Gastroesophageal sphincter (tissue), 4 donors: ENCODE results near the gene CDC45. TPM values are rescaled to one million over a fixed set of nuclear protein-coding genes. Genes with fewer than 3 reads are reported as not detected.

Experiments
- ATAC-seq: fragments of 150-250 bp; one replicate; pipeline ENCODE4 v1.9.1; 2016; ENCODE audit warnings: mild to moderate bottlenecking, moderate library complexity
- H3K27ac ChIP-seq, 4 donors: fragments of 200-600 bp; sonication (generic) in 3 of 4; 1 replicate in 3 of 4; 2 replicates in 1 of 4; pipeline ENCODE4 v1.5.1; 2016 to 2019
- H3K27me3 ChIP-seq: fragments of 200-600 bp; sonication (generic); one replicate; pipeline ENCODE4 v1.5.1; 2019
- H3K36me3 ChIP-seq, 2 donors: fragments of 200-600 bp; sonication (generic); one replicate each; pipeline ENCODE4 v1.5.1; 2019; ENCODE audit warnings: control low read depth in 1 of 2
- H3K4me1 ChIP-seq, 3 donors: fragments of 200-600 bp; sonication (generic); 1 replicate in 2 of 3; 2 replicates in 1 of 3; pipeline ENCODE4 v1.5.1; 2016 to 2019; ENCODE audit warnings: control low read depth in 2 of 3
- H3K4me3 ChIP-seq, 2 donors: fragments of 200-600 bp; sonication (generic); one replicate each; pipeline ENCODE4 v1.5.1; 2019; ENCODE audit warnings: mild to moderate bottlenecking in 1 of 2, moderate library complexity in 1 of 2
- H3K9me3 ChIP-seq, 3 donors: fragments of 200-600 bp; sonication (generic); one replicate each; pipeline ENCODE4 v1.5.1; 2017 to 2019; ENCODE audit warnings: control low read depth in 2 of 3
- CTCF ChIP-seq, 4 experiments: fragments of 200-600 bp in 2 of 4; fragments of 450-650 bp in 2 of 4; sonication (generic) in 1 of 4; IDR thresholded peaks; one replicate each; pipeline ENCODE4 v1.5.1; 2017 to 2019; ENCODE audit warnings: antibody characterized with exemption in 4 of 4, mild to moderate bottlenecking in 2 of 4, moderate library complexity in 2 of 4
- EP300 ChIP-seq: sonication (generic); formaldehyde crosslinking; IDR thresholded peaks from one replicate; pipeline ENCODE4 v1.6.1; 2017; ENCODE audit warnings: antibody characterized with exemption, mild to moderate bottlenecking
- POLR2A ChIP-seq, 2 donors: fragments of 450-650 bp; IDR thresholded peaks; one replicate each; pipeline ENCODE4 v1.6.1; 2017; ENCODE audit warnings: antibody characterized with exemption in 2 of 2, mild to moderate bottlenecking in 2 of 2, moderate library complexity in 1 of 2
- POLR2AphosphoS5 ChIP-seq: sonication (generic); formaldehyde crosslinking; IDR thresholded peaks from one replicate; pipeline ENCODE4 v1.6.1; 2017; ENCODE audit warnings: antibody characterized with exemption
- WGBS, 2 donors: methylation state at CpG; one replicate each; pipeline ENCODE4 v1.1.5; 2018; ENCODE audit warnings: low coverage in 1 of 2; 5-methylcytosine and 5-hydroxymethylcytosine counted together
- total RNA-seq, 4 donors: library from RNA; depleted of rRNA; stranded (reverse); fragments of >200 nt; gene quantifications; one replicate each; pipeline ENCODE4 v1.1.0, GENCODE V29; 2016

The CDC45 gene
- total RNA-seq, 4 donors from 2014 or later: 2.1 TPM; not detected in 3

GRCh38 chr22:19555651-19556050, 75.9 kb downstream of the CDC45 start:
- no peaks in the 10 kb centered on the region for H3K36me3 ChIP-seq
- 80% methylated on average over 1 of the region's 6 CpGs; no CpG with 5 or more reads in 1 of the 2 donors for WGBS, 2 donors
- no peak overlapping the region for H3K27ac ChIP-seq
- peaks cover 43% of the 10 kb centered on the region for H3K27me3 ChIP-seq
- ATAC-seq: no peak
- no peaks in the 10 kb centered on the region for H3K4me1 ChIP-seq
- no peak overlapping the region for H3K4me3 ChIP-seq
- peaks cover 0 to 19% (median 0%) of the 10 kb centered on the region in 3 donors for H3K9me3 ChIP-seq
- TF ChIP-seq EP300 (no peak), POLR2AphosphoS5 (no peak), POLR2A (IDR thresholded peaks at IDR 0.05) (no peak), CTCF (IDR thresholded peaks at IDR 0.05) (no peak)

GRCh38 chr22:19556963-19557545, 77.3 kb downstream of the CDC45 start:
- ATAC-seq: no peak
- 83 to 93% methylated on average over 8 to 9 of the region's 10 CpGs for WGBS, 2 donors

GRCh38 chr22:19559324-19559811, 79.6 kb downstream of the CDC45 start:
- Histone ChIP-seq H3K4me1 (no peaks in the 10 kb centered on the region), H3K36me3 (no peaks in the 10 kb centered on the region), H3K27ac (no peak overlapping the region), H3K27me3 (peaks cover 29% of the 10 kb centered on the region), H3K4me3 (no peak overlapping the region), H3K9me3 (no peaks in the 10 kb centered on the region)
- no peak for ATAC-seq
- WGBS, 2 donors: 82 to 87% methylated on average over 5 to 8 of the region's 9 CpGs
- TF ChIP-seq POLR2AphosphoS5: no peak
- TF ChIP-seq CTCF (IDR thresholded peaks at IDR 0.05): no peak
- TF ChIP-seq POLR2A (IDR thresholded peaks at IDR 0.05): no peak
- TF ChIP-seq EP300: no peak

More at GRCh38 chr22:19556963-19557545, 77.3 kb downstream of the CDC45 start:
- Histone ChIP-seq H3K4me1 (no peaks in the 10 kb centered on the region), H3K27me3 (peaks cover 43% of the 10 kb centered on the region), H3K27ac (no peak overlapping the region), H3K36me3 (no peaks in the 10 kb centered on the region), H3K4me3 (no peak overlapping the region), H3K9me3 (peaks cover 0 to 19% (median 0%) of the 10 kb centered on the region in 3 donors)
- TF ChIP-seq CTCF (IDR thresholded peaks at IDR 0.05) (no peak), POLR2AphosphoS5 (no peak), EP300 (no peak), POLR2A (IDR thresholded peaks at IDR 0.05) (no peak)

GRCh38 chr22:19559956-19560355, 80.2 kb downstream of the CDC45 start:
- H3K27me3 ChIP-seq: peaks cover 24% of the 10 kb centered on the region
- no peak overlapping the region for H3K27ac ChIP-seq
- H3K36me3 ChIP-seq: no peaks in the 10 kb centered on the region
- no peak for ATAC-seq
- no CpG with 5 or more reads among the region's 2 CpGs for WGBS, 2 donors
- TF ChIP-seq POLR2AphosphoS5: no peak
- no peak for TF ChIP-seq CTCF (IDR thresholded peaks at IDR 0.05)
- no peak for TF ChIP-seq EP300
- TF ChIP-seq POLR2A (IDR thresholded peaks at IDR 0.05): no peak
- no peak overlapping the region for H3K4me3 ChIP-seq
- no peaks in the 10 kb centered on the region for H3K4me1 ChIP-seq
- H3K9me3 ChIP-seq: no peaks in the 10 kb centered on the region
